ENCODE results near the gene NAAA. TPM values are rescaled to one million over a fixed set of nuclear protein-coding genes. Genes with fewer than 3 reads are reported as not detected.
A peak's percentile ranks its signal among the peaks of the same experiment; 100 is the strongest.
"Not testable (repeated sequence)": the region's sequence is repeated elsewhere in the genome, so short reads cannot be mapped to it uniquely, and the experiment has no call there.

The NAAA gene
- 9.2 TPM for polyA plus RNA-seq (2013, experiment 1 of 2; ENCODE audit: insufficient read length)
- 8.4 TPM for polyA plus RNA-seq (2013, experiment 2 of 2; ENCODE audit: insufficient read length)

DNA sequence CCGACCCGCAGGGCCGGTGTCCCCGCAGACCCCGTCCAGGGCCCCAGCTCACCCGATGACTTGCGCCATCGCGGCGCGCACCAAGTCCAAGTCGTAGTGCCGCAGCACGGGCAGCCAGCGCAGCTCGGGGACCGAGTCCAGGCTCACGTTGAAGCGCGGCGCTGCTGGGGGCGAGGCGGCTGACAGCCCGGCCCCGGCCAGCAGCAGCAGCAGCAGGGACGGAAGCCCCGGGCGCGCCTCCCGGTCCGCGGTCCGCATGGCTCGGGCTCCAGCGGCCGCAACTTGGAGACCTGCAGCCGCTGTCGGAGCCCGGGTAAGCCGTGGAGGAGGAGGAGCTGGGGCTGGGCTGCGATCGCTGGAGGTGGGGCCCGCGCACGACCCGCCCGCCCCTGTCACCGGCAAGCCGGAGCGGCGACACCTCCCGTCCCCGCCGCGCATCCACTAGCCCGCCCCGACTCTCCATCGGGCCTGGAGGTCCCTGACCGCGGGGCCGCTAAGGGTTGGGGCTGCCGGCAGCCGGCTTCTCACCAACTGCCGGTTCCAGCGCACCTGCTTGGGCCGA is at the start of gene NAAA:
TSS of gene NAAA (minus strand) at position 322 of the 562 bp plus-strand sequence. CDS start at position 258, 64 bp downstream.
- DNase-seq: peak; percentile 40

DNA sequence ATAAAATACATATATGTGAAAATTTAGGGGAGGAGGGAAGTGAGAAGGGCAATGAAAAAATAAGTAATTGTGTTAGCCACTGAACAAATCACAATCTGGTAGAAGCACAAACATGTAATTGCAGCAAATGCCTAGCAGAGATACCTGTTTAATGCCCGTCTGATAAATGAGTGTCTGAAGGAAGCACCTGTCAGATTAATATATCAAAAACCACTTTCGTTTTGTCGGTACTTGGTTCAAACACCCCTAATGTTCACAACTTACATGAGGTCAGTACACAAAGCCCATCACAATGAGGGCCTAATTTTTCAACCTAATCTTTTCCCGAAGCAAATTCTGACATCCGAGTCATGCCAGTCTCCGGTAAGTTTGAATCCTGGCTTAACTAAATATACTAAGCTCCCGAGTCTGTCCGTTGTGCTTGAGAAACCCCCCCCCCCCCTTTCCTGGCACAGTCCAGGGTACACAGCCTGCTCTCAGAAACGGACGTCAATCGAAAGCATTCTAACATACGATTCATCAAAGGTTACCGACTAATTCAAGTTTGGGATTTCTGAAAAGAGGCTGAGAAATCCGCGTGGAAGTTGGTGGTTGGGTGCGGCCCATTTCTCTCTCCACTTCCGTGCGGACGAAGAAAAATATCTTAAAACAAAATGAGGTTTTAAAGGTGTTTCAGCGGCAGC is 49.2 kb upstream of the NAAA start:
- no peak for DNase-seq

DNA sequence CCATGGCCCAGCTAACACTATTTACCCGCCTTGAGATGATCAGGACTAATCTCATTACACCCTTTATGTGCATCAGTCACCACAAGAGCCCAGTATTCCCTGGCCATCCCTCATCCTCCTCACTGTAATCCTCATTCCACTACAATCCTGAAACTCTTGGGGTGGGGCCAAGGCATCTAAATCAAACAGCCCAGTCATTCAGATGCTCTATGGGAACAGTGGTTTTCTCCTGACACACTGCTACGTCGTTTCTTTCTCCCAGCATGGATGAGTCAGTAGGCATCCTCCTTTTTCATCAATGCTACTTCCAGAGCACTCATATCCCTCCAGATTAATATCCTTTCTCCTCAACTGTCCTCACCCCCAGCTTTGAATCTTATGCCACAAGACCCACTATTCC is 44.3 kb upstream of the NAAA start:
- peak; percentile 94 for DNase-seq

DNA sequence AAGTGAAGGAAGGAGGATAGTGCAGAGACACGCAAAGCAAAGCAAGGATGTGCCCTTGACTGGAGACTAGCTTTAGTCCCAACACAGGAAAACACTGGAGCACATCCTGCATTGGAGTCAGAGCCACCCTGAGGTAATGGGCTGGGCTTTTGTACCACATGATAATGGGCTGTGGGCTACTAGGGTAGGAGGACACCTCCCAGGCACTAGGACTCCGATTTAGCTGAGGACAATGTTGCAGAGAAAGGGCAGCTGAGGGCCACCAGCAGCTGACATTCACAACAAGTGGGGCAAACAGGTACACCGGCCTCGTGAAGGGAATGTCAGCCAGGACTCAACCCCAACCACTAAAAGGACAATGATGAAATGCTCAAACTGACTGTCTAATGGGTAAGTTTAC is 39.8 kb upstream of the NAAA start:
- DNase-seq: no peak

DNA sequence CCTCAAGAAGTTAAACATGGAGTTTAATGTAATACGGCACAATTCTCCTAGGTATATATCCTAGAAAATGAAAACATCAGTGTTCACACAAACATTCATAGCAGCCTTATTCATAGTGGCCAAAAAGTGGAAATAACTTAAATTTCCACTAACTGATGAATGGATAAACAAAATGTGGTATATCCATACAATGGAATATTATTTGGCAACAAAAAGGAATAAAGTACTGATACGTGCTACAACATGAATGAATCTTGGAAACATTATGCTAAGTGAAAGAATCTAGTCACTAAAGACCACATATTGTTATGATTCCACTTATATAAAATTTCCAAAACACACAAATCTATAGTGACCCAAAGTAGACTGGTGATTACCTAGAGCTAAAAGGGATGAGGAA is 35.4 kb upstream of the NAAA start:
- DNase-seq: no peak

DNA sequence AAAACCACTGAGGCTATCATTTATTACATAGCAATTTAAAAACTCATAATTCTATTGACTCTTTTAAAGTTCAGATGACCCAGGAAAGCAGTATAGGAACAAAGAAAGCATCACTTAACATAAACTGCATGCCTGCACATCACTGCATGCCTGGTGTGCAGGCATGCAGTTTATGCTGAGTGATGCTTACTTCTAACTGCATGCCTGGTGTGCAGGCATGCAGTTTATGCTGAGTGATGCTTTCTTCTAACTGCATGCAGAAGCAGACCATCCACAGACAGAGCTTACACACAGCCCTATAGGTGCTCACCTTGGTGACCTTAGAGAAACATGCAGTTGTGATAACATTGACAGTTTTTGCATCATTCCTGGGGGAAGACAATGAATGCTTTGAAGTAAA is 33.0 kb upstream of the NAAA start:
- DNase-seq: no peak

DNA sequence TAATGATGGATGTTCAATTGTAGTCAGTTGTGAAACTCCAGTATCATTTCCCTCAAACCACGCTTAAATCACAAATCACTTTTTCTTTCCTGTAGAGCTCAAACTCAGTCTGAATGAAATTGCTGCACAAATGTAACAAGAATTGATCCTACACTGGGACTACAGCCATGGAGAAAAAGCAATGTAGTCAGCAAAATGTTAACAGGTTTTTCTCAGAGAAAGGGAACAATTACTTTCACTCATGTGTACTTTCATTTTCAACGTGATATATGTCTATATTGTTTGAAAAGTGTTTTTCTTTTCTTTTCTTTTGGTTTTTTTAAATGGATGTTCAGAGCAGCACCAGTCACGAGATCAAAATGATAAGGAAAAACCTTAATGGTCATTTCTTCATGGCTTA is 27.3 kb upstream of the NAAA start:
- no peak for DNase-seq

DNA sequence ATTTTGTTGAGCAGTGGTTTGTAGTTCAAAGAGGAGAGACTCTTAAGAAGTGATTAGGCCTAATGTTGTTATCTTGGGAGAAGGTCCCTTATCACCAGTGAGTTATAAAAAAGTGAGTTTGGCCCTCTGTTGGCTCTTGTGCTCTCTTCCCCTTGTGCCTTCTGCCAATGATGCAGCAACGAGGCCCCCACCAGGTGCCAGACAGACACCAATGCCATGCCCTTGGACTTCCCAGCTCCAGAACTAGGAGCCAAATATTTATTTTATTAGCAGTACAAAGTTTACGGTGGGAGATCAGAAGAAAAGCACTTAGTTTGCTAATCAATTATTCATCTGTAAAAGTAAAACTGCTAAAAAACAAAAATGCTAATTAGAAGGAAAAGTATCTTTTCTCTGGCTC is 22.7 kb upstream of the NAAA start:
- DNase-seq: no peak

DNA sequence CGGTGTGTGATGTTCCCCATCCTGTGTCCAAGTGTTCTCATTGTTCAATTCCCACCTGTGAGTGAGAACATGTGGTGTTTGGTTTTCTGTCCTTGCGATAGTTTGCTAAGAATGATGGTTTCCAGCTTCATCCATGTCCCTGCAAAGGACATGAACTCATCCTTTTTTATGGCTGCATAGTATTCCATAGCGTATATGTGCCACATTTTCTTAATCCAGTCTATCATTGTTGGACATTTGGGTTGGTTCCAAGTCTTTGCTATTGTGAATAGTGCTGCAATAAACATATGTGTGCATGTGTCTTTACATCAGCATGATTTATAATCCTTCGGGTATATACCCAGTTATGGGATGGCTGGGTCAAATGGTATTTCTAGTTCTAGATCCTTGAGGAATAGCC is 21.3 kb upstream of the NAAA start:
- DNase-seq: not testable (repeated sequence)

DNA sequence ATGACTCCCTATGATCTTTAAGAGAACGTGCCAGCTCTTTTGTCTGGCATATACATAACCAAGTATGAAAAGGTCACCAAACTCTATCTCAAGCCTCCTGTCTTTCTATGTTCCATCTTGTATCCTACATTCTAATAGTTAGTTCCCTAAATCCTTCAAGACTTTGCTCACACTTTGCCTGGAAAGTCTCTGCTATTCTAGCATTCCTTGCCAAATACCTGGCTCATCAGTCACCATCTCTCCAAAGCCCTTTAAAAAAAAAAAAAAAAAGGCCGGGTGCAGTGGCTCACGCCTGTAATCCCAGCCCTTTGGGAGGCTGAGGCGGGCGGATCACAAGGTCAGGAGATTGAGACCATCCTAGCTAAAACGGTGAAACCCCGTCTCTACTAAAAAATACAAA is 17.7 kb upstream of the NAAA start:
- DNase-seq: peak; percentile 19

DNA sequence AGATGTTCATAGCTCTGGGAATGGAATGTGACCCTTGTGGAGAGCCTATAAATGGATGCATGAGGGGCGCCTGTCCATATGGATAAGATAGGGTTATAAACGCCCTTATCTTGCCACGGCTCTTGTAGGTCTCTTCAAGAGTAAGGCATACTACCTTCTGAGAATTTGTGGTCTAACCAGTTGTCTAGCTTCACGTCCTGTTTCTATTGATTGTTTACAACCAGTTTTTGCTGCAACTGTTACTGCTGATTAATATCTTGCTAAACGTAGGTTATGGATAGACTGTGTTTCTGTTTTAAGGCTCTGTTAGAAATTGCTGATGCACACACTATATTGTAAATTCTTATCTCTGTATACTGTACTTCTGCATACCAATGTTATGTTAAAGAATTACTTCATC is 14.0 kb upstream of the NAAA start:
- not testable (repeated sequence) for DNase-seq

DNA sequence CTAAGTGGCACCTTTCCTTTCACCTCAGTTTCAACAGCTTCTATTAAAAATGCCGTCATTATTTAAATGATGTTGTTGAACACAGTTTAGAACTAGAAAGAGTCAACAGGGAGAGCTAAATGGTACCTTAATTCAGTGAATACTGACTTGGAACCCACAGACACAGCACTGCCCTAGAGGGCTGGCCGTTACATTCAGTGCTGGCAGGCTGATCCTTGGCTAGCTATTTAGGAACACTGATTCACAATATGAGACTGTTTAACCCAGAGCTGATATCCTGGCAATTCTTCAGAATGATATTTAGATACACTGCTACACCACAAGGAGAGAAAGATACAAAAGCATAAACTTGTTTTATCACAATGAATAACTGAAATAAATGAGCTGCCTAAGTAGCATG is 12.7 kb upstream of the NAAA start:
- no peak for DNase-seq

DNA sequence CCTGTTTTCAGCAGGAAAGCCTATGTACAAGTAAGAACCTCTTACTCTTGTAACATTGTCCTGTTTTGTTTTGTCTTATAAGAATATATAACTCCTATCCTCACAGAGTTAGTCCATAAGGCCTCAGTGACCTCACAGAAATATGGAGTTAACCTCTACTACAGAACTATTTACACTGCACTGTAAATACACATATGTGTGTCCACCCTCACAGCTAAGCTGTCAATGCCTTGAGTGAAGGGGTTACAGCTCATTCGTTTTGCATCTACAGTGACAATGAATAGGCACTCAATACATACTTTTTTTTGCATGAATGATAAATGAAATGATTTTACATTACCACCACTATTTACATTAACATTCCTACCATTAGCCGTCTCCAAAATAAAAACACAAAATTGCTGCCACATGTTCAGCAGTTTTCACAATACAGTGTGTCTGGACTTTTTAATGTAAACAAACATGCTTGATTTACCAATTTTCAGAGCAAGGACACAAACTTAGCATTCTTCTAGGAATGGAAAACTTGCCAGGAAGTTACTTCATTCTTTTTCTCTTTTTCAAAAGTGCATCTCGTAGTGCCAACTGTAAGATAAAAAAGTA is 9.5 kb upstream of the NAAA start:
- no peak for DNase-seq

DNA sequence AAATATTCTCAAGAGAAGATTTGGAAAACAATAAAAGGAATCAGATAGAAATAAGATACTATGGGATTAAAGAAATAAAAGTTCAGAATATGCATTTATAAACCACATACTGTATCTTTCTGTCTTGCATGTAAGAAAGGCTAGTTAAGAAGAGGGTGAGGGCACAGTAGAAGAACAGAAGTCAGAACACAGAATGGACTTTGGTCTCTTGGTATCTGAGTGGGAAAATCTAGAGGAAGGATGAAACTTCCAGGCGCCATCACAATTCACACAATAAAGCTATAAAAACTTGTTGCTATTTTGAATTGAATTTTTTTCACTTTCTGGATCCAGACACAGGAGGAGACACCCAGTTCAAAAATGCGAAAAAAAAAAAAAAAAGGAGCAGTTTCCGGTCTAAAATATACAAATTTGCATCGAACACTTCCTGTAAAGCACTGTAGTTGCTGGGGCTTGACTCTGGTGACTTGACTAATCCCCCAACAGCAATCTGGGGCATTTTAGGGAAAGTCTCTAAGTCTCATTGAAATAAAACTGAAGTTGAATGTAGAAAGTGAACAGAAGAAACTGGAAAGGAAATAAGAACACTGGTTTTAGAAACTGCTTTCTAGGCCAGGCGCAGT is 8.1 kb upstream of the NAAA start:
- no peak for DNase-seq

DNA sequence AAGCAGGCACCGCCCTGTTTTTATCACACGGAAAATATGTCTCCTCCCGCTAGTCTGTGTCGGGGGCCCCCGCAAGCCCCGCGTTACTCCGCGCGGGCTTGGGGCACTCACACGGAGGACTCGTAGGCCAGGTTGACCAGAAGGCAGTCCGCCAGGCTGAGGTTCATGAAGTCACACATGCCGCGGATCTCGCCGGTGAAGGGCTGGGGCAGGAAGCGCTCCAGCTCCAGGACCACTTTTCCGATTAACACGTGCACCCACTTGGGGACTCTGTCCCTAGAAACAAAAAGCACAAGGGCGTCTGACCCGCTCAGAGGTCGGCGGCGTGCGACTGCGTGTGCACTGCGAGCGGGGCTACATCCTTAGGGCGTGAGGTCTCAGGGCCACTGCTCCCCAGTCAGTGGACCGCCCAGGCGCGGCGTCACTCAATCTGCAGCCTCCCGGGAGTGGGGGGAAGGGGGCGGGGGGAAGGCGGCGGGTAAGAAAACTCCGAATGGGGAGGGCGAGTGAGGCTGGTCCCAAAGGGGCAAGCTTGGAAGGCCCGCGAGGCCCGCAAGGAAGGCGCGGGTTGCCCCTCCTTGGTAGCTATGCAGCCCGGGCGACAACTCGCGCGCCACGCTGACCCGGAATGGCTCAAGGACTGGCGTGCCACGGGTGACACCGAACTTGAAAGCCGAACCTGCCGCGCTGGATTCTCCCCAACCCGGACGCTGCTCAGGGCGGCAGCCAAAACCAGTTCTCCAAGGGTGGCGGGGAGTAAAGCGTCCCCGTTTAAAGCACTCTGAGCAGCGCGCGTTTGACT is 722 bp downstream of the NAAA start:
- DNase-seq: peak; percentile 47

DNA sequence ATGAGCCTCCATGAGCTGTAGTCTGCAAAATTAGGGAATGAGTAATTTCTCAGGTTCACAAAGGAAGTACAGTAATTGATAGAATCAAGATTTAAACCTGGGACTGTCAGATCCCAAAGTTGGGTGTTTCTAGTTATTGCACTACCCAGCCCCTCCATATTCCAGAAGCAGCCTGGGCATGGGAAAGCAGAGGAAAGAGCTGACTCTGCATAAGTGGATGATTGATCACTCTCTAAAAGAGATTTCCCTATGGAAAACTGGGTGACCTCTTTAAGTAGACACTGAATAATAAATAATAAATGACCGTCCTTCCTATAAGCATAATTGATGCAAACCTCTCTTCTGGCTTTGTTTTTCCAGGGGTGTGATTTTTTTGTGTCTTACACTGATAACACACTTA is 5.2 kb downstream of the NAAA start:
- DNase-seq: no peak

DNA sequence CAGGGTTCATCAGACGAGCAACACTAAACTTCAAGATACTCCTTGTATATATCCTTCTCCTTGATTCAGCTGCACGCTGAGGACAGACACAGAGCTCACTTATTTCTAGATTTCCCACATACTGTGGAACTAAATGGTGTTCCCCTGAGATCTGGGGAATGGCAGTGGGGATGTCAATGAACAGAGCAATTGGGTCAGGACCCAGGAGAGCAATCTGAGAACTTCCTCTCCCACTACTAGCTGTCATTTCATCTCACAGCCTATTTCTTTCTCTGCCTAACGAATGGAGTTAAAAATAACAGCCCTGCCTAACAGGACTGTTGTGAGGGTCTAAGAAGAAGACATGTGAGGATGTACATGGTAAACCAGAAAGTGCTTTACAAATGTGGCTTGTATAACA is 10.7 kb downstream of the NAAA start:
- no peak for DNase-seq

DNA sequence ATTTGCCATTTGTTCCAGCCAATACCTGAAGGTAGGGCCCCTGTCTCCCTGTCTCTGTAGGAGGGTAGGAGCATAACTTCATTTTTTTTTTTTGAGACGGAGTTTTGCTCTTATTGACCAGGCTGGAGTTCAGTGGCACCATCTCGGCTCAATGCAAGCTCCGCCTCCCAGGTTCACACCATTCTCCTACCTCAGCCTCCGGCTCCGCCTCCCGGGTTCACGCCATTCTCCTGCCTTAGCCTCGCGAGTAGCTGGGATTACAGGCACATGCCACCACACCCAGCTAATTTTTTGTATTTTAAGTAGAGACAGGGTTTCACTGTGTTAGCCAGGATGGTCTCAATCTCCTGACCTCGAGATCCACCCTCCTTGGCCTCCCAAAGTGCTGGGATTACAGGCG is 15.9 kb downstream of the NAAA start:
- DNase-seq: not testable (repeated sequence)

DNA sequence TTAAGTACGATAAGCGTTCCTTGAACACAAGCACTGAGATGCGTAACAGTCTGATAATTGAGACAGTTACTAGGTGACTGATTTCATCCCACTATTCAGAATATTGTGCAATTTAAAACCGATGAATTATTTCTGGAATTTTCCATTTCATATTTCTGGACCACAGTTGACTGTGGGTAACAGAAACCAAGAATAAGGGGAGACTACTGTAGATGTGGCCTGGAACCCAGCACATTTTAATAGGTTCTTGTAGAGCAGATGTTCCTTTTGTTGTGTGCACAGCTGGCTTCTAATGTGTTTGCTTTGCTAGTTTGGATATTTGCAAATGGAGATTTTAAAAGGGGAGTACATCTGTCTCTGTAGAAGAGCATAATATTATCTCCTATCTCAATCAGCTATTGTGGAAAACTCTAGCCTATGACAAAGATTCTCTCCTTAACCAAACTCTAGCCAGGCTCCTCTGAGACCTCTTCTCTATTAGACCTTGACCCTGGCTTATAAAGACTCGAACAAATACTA is 16.4 kb downstream of the NAAA start:
- DNase-seq: no peak

DNA sequence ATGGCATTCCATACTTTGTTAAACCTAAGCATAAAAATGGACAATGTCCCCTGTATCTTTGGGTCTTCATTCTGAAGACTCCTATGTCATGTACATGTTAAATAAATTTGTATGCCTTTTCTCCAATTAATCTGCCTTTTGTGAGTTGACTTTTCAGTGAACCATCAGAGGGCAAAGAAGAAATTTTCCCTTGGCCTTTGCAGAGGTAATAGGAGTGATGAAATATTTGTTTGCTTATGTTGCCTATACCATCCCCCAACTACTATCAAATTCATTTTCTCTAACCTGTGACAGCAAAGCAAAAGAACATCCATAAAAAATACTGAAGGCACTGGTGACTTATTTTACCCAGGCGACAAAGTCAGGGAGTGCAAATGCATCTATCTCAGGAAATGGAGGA is 18.2 kb downstream of the NAAA start:
- no peak for DNase-seq

DNA sequence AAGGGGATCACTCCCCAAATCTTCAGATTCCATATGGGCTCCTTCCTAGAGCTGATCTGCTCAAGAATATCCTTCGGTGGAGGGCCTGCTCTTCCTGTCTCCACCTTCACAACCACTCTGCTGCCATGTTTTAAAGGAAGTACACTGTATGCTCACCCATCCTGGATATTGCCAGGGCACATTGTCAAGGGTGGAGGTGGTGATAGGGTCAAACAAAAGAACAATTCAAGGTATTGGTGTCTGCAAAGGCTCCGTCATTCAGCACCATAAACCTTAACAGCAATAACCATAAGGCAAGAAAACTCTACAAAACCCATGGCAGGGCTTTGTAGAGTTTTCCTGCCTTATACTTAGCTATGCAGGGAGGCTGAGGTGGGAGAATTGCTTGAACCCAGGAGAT is 18.9 kb downstream of the NAAA start:
- DNase-seq: no peak

DNA sequence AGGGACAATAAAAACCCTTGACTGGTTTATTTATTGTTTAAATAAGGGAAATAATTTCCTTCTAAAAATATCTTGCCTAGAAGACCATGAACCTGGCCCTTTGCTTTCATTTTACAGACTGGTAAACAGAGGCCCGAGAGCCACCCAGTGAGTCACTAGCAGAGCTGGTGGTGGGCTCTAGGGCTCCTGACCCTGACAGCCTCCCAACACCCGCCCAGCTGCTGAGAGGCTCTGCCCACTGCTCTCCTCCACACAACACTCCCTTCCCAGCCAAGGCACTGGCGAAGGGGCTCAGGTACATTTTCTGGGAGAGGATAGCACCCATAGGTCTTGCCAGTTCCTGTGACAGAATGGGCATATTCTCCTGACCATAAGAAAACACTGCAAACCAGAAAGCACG is 20.5 kb downstream of the NAAA start:
- DNase-seq: no peak

DNA sequence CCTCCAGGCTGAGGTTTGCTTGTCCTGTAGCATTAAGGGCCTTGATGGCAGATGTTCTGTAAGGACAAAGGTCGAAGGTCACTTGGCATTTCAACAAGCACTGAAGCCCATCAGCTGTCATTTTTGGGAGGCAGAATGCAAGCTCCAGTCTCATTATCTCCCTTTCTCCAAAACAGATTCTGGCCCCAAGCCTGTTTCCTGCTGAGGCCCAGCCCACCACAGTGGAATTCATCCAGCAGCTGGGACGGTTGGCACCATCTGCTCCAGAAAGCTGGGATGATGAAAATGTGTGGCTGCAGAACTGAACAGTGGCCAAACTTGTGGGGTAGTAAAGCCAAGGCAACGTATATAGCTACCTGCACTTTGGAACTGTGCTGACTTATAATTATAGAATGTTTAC is 20.9 kb downstream of the NAAA start:
- peak; percentile 17 for DNase-seq

Data from fibroblast of skin of abdomen (primary cell).